Tibial artery (tissue), 4 donors: ENCODE data around the gene SH3RF3.

Source experiments
- DNase-seq, 2 donors: peaks; one replicate each; pipeline ENCODE4 v3.0.0-alpha.2; 2019
- H3K27ac ChIP-seq, 2 donors: fragments of 200-600 bp; sonication (generic) in 1 of 2; 1 replicate in 1 of 2; 2 replicates in 1 of 2; pipeline ENCODE4 v1.5.1; 2018 to 2019; ENCODE audit warnings: mild to moderate bottlenecking in 1 of 2
- H3K27me3 ChIP-seq, 2 donors: fragments of 200-600 bp; sonication (generic) in 1 of 2; one replicate each; pipeline versions ENCODE4 v1.5.1 to v1.6.0; 2016 to 2019
- H3K36me3 ChIP-seq, 3 donors: fragments of 200-600 bp; sonication (generic) in 2 of 3; one replicate each; pipeline ENCODE4 v1.5.1; 2016 to 2019; ENCODE audit warnings: mild to moderate bottlenecking in 2 of 3
- H3K4me1 ChIP-seq, 4 donors: fragments of 200-600 bp; sonication (generic) in 2 of 4; 1 replicate in 3 of 4; 2 replicates in 1 of 4; pipeline ENCODE4 v1.5.1; 2016 to 2019
- H3K4me3 ChIP-seq, 2 donors: fragments of 200-600 bp; sonication (generic) in 1 of 2; 1 replicate in 1 of 2; 2 replicates in 1 of 2; pipeline ENCODE4 v1.5.1; 2018 to 2019; ENCODE audit warnings: mild to moderate bottlenecking in 2 of 2
- H3K9me3 ChIP-seq, 3 donors: fragments of 200-600 bp; sonication (generic) in 1 of 3; one replicate each; pipeline ENCODE4 v1.5.1; 2016 to 2019
- CTCF ChIP-seq, 2 experiments: fragments of 200-600 bp in 1 of 2; fragments of 450-650 bp in 1 of 2; IDR thresholded peaks; one replicate each; pipeline ENCODE4 v1.5.1; 2017 to 2019; ENCODE audit warnings: antibody characterized with exemption in 2 of 2, mild to moderate bottlenecking in 1 of 2, moderate library complexity in 1 of 2
- intact Hi-C: fragments of 100-400 bp; cut with DNase I; formaldehyde crosslinking; loops from one replicate; pipeline ENCODE4 v1.15.0; 2023; ENCODE audit warnings: low total_unique reads

The SH3RF3 gene

DNA sequence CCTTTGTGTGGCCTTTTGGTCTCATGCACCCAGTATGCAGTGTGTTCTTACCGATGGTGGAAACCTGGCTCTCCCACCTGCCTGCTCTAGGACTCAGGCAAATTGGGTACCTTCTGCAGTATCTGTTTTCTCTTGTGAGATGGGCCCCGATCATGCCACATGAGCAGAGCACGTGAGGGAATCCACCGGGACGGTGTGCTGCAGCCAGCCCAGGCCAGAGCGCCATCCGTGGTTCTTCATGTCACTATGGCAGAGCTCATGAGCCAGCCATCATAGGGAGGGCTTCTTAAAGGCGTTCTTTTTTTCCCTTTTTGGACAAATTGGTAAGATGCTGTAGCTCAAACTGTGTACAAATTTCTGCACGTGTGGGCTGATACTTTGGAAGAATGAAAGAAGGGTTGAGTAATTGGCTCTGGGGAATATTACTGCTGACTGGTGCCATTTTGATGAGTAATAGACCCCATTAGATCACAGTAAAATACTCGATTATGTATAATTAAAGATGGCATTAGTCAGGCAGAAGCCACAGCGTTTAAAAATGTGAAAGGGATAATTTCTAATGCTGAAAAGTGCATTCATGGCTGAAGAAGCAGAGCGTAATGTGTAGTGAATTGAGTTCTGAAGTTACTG is 19.2 kb downstream of the SH3RF3 start:
- H3K4me1 ChIP-seq = peaks cover 0 to 16% (median 0%) of the 10 kb centered on the region in 4 donors
- H3K4me3 ChIP-seq = no peak overlapping the region
- no peak for TF ChIP-seq CTCF (IDR thresholded peaks at IDR 0.05)
- H3K9me3 ChIP-seq = no peaks in the 10 kb centered on the region
- intact Hi-C loops = no loop called here
- no peaks in the 10 kb centered on the region for H3K36me3 ChIP-seq
- DNase-seq = peak in 1 of 2 donors; percentile 33
- H3K27ac ChIP-seq = no peak overlapping the region
- no peaks in the 10 kb centered on the region for H3K27me3 ChIP-seq

GRCh38 chr2:109148991-109149645 is 20.1 kb downstream of the SH3RF3 start:
- Histone ChIP-seq H3K27me3 (no peaks in the 10 kb centered on the region), H3K9me3 (no peaks in the 10 kb centered on the region), H3K36me3 (no peaks in the 10 kb centered on the region), H3K4me1 (peaks cover 0 to 21% (median 2%) of the 10 kb centered on the region in 4 donors), H3K4me3 (no peak overlapping the region), H3K27ac (no peak overlapping the region)
- DNase-seq = peak in 1 of 2 donors; percentile 49
- intact Hi-C loops = no loop called here
- TF ChIP-seq CTCF (IDR thresholded peaks at IDR 0.05) = no peak

- TF ChIP-seq CTCF (IDR thresholded peaks at IDR 0.05) = no peak
- peak in 1 of 2 donors; percentile 33 for DNase-seq
- no peak overlapping the region for H3K27ac ChIP-seq
- H3K27me3 ChIP-seq = no peaks in the 10 kb centered on the region
- intact Hi-C loops = no loop called here
- H3K4me1 ChIP-seq = peaks cover 0 to 36% (median 11%) of the 10 kb centered on the region in 4 donors
- no peak overlapping the region for H3K4me3 ChIP-seq
- no peaks in the 10 kb centered on the region for H3K9me3 ChIP-seq
- H3K36me3 ChIP-seq = no peaks in the 10 kb centered on the region
Observed at GRCh38 chr2:109150559-109150958, 21.6 kb downstream of the SH3RF3 start.

GRCh38 chr2:109151519-109151918 is 22.5 kb downstream of the SH3RF3 start:
- TF ChIP-seq CTCF (IDR thresholded peaks at IDR 0.05) = no peak
- intact Hi-C loops = no loop called here

GRCh38 chr2:109153005-109153784 is 24.2 kb downstream of the SH3RF3 start:
- no peak for TF ChIP-seq CTCF (IDR thresholded peaks at IDR 0.05)
- Histone ChIP-seq H3K4me1 (peaks cover 0 to 47% (median 18%) of the 10 kb centered on the region in 4 donors), H3K27me3 (no peaks in the 10 kb centered on the region), H3K9me3 (no peaks in the 10 kb centered on the region), H3K36me3 (no peaks in the 10 kb centered on the region), H3K4me3 (no peak overlapping the region), H3K27ac (no peak overlapping the region)
- intact Hi-C loops = no loop called here
- peak in 1 of 2 donors; percentile 42 for DNase-seq

More at GRCh38 chr2:109151519-109151918, 22.5 kb downstream of the SH3RF3 start:
- no peaks in the 10 kb centered on the region for H3K36me3 ChIP-seq
- peaks cover 0 to 45% (median 18%) of the 10 kb centered on the region in 4 donors for H3K4me1 ChIP-seq
- no peak overlapping the region for H3K27ac ChIP-seq
- H3K9me3 ChIP-seq = no peaks in the 10 kb centered on the region
- H3K27me3 ChIP-seq = no peaks in the 10 kb centered on the region
- no peak overlapping the region for H3K4me3 ChIP-seq
- peak in 1 of 2 donors; percentile 32 for DNase-seq
